Prostate gland (tissue), 2 donors: Measurements from ENCODE around the gene CCDC85A.

Source experiments
- CTCF ChIP-seq, 4 experiments: fragments of 200-600 bp in 2 of 4; fragments of 450-650 bp in 2 of 4; sonication (generic) in 2 of 4; IDR thresholded peaks; 1 replicate in 3 of 4; 2 replicates in 1 of 4; pipeline ENCODE4 v1.5.1; 2016 to 2019; ENCODE audit warnings: antibody characterized with exemption in 4 of 4, mild to moderate bottlenecking in 2 of 4, moderate library complexity in 2 of 4
- POLR2AphosphoS5 ChIP-seq: sonication (generic); formaldehyde crosslinking; IDR thresholded peaks from one replicate; pipeline ENCODE4 v1.6.1; 2017; ENCODE audit warnings: antibody characterized with exemption

- no peak for TF ChIP-seq CTCF (IDR thresholded peaks at IDR 0.05)
- TF ChIP-seq POLR2AphosphoS5 = no peak
Observed at GRCh38 chr2:56185101-56185581, 1.4 kb downstream of the CCDC85A start.
